Tibial artery (tissue), 4 donors: ENCODE data around the gene FAM184B.
"Not testable (repeated sequence)": the region's sequence is repeated elsewhere in the genome, so short reads cannot be mapped to it uniquely, and the experiment has no call there.

Experiments used
- DNase-seq, 2 donors: peaks; one replicate each; pipeline ENCODE4 v3.0.0-alpha.2; 2019
- H3K27ac ChIP-seq, 2 donors: fragments of 200-600 bp; sonication (generic) in 1 of 2; 1 replicate in 1 of 2; 2 replicates in 1 of 2; pipeline ENCODE4 v1.5.1; 2018 to 2019; ENCODE audit warnings: mild to moderate bottlenecking in 1 of 2
- H3K27me3 ChIP-seq, 2 donors: fragments of 200-600 bp; sonication (generic) in 1 of 2; one replicate each; pipeline versions ENCODE4 v1.5.1 to v1.6.0; 2016 to 2019
- H3K36me3 ChIP-seq, 3 donors: fragments of 200-600 bp; sonication (generic) in 2 of 3; one replicate each; pipeline ENCODE4 v1.5.1; 2016 to 2019; ENCODE audit warnings: mild to moderate bottlenecking in 2 of 3
- H3K4me1 ChIP-seq, 4 donors: fragments of 200-600 bp; sonication (generic) in 2 of 4; 1 replicate in 3 of 4; 2 replicates in 1 of 4; pipeline ENCODE4 v1.5.1; 2016 to 2019
- H3K4me3 ChIP-seq, 2 donors: fragments of 200-600 bp; sonication (generic) in 1 of 2; 1 replicate in 1 of 2; 2 replicates in 1 of 2; pipeline ENCODE4 v1.5.1; 2018 to 2019; ENCODE audit warnings: mild to moderate bottlenecking in 2 of 2
- H3K9me3 ChIP-seq, 3 donors: fragments of 200-600 bp; sonication (generic) in 1 of 3; one replicate each; pipeline ENCODE4 v1.5.1; 2016 to 2019
- intact Hi-C: fragments of 100-400 bp; cut with DNase I; formaldehyde crosslinking; loops from one replicate; pipeline ENCODE4 v1.15.0; 2023; ENCODE audit warnings: low total_unique reads
- TF ChIP-seq, protein P1 (sequence below), 2 experiments: fragments of 200-600 bp in 1 of 2; fragments of 450-650 bp in 1 of 2; IDR thresholded peaks; one replicate each; pipeline ENCODE4 v1.5.1; 2017 to 2019; ENCODE audit warnings: antibody characterized with exemption in 2 of 2, mild to moderate bottlenecking in 1 of 2, moderate library complexity in 1 of 2

The FAM184B gene

GRCh38 chr4:17718471-17718870 lies 63.0 kb downstream of the FAM184B start:
- Histone ChIP-seq H3K36me3 (no peaks in the 10 kb centered on the region), H3K27me3 (no peaks in the 10 kb centered on the region), H3K27ac (no peak overlapping the region), H3K9me3 (no peaks in the 10 kb centered on the region), H3K4me1 (peaks cover 0 to 29% (median 3%) of the 10 kb centered on the region in 4 donors), H3K4me3 (no peak overlapping the region)
- intact Hi-C loops: no loop called here
- no peak for DNase-seq
- TF ChIP-seq, protein P1, sequence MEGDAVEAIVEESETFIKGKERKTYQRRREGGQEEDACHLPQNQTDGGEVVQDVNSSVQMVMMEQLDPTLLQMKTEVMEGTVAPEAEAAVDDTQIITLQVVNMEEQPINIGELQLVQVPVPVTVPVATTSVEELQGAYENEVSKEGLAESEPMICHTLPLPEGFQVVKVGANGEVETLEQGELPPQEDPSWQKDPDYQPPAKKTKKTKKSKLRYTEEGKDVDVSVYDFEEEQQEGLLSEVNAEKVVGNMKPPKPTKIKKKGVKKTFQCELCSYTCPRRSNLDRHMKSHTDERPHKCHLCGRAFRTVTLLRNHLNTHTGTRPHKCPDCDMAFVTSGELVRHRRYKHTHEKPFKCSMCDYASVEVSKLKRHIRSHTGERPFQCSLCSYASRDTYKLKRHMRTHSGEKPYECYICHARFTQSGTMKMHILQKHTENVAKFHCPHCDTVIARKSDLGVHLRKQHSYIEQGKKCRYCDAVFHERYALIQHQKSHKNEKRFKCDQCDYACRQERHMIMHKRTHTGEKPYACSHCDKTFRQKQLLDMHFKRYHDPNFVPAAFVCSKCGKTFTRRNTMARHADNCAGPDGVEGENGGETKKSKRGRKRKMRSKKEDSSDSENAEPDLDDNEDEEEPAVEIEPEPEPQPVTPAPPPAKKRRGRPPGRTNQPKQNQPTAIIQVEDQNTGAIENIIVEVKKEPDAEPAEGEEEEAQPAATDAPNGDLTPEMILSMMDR (IDR thresholded peaks at IDR 0.05): no peak

GRCh38 chr4:17717301-17717700 lies 64.1 kb downstream of the FAM184B start:
- DNase-seq: no peak
- TF ChIP-seq, protein P1 (IDR thresholded peaks at IDR 0.05): no peak
- intact Hi-C loops: no loop called here

DNA sequence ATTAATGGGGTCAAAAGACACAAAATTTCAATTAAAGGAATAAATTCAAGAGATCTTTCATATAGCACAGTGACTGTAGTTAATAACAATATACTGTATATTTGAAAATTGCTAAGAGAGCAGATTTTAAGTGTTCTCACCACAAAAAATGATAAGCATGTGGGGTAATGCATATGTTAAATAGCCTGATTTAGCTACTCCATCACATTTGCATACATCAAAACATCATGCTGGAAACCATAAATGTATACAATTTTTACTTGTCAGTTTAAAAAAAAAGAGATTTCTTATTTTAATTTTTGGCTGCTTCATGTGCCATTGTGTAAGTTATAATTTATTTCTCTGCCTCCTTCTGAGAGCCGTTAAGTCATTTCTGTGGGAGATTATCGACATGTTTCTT lies 65.9 kb downstream of the FAM184B start:
- intact Hi-C loops: no loop called here
- TF ChIP-seq, protein P1 (IDR thresholded peaks at IDR 0.05): no peak
- no peak overlapping the region for H3K27ac ChIP-seq
- no peak overlapping the region for H3K4me3 ChIP-seq
- H3K27me3 ChIP-seq: no peaks in the 10 kb centered on the region
- DNase-seq: no peak
- H3K36me3 ChIP-seq: no peaks in the 10 kb centered on the region
- peaks cover 0 to 22% (median 3%) of the 10 kb centered on the region in 4 donors for H3K4me1 ChIP-seq
- H3K9me3 ChIP-seq: no peaks in the 10 kb centered on the region

More at GRCh38 chr4:17717301-17717700, 64.1 kb downstream of the FAM184B start:
- Histone ChIP-seq H3K27me3 (no peaks in the 10 kb centered on the region), H3K4me3 (no peak overlapping the region), H3K4me1 (peaks cover 0 to 29% (median 3%) of the 10 kb centered on the region in 4 donors), H3K36me3 (no peaks in the 10 kb centered on the region), H3K9me3 (no peaks in the 10 kb centered on the region), H3K27ac (no peak overlapping the region)

- no peak overlapping the region for H3K27ac ChIP-seq
- intact Hi-C loops: no loop called here
- H3K4me3 ChIP-seq: no peak overlapping the region
- peaks cover 0 to 3% of the 10 kb centered on the region in 2 donors for H3K27me3 ChIP-seq
- DNase-seq: no peak
- no peaks in the 10 kb centered on the region for H3K36me3 ChIP-seq
- H3K4me1 ChIP-seq: peaks cover 0 to 17% (median 3%) of the 10 kb centered on the region in 4 donors
- TF ChIP-seq, protein P1 (IDR thresholded peaks at IDR 0.05): no peak
- no peaks in the 10 kb centered on the region for H3K9me3 ChIP-seq
Measured at GRCh38 chr4:17713779-17714178, 67.6 kb downstream of the FAM184B start.

- intact Hi-C loops: no loop called here
- TF ChIP-seq, protein P1 (IDR thresholded peaks at IDR 0.05): no peak
- Histone ChIP-seq H3K27me3 (peaks cover 0 to 3% of the 10 kb centered on the region in 2 donors), H3K4me1 (peaks cover 0 to under 1% (median 0%) of the 10 kb centered on the region in 4 donors), H3K9me3 (no peaks in the 10 kb centered on the region), H3K27ac (no peak overlapping the region), H3K36me3 (no peaks in the 10 kb centered on the region), H3K4me3 (no peak overlapping the region)
- DNase-seq: no peak
Measured at GRCh38 chr4:17712166-17712565, 69.3 kb downstream of the FAM184B start.

DNA sequence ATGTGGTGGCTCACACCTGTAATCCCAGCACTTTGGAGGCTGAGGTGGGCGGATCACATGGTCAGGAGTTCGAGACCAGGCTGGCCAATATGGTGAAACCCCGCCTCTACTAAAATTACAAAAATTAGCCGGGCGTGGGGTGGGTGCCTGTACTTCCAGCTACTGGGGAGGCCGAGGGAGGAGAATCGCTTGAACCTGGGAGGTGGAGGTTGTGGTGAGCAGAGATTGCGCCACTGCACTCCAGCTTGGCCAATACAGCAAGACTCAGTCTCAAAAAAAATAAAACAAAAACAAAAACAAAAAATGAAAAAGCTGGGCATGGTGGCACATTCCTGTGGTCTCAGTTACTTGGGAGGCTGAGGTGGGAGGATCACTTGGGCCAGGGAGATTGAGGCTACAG lies 70.2 kb downstream of the FAM184B start:
- H3K27me3 ChIP-seq, H3K36me3 ChIP-seq, H3K27ac ChIP-seq, DNase-seq, H3K4me3 ChIP-seq, H3K4me1 ChIP-seq, H3K9me3 ChIP-seq, intact Hi-C loops: not testable (repeated sequence)
